ENCODE measurements around the gene MAP3K7.

DNA sequence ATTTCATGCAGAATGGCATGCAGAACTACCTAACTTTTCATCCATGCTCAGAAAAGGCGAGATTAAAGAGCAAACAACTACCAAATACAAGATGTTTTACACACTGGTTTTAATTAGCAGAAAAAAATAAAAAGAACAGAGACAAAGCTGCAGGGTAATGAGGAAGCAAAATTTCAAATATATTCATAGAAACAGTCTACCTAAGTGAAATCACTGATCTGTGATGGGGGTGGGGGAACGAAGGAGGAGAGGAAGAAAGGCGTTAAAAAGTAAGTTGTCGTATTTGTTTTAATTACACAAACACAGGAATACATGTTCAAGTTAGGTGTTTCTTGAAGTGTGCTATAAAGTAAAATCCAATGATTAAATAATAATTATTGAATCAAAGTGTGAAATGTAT is 42.1 kb downstream of the MAP3K7 start:
- TF ChIP-seq CTCF (conservative IDR thresholded peaks at IDR 0.05; ENCODE audit: low read length) (no peak), EZH2phosphoT487 (IDR thresholded peaks at IDR 0.05; ENCODE audit: borderline replicate concordance) (no peak)
